Hippocampal formation (tissue), 2 donors: Measurements from ENCODE around the gene HOXA2.

Experiments
- DNase-seq, 2 donors: peaks; one replicate each; lab custom pipeline; 2025; lab: John Stamatoyannopoulos, UW

HOXA2 gene

GRCh38 chr7:27098578-27099451, 3.7 kb downstream of the HOXA2 start:
- DNase-seq: no peak

GRCh38 chr7:27097686-27098577, 4.6 kb downstream of the HOXA2 start:
- DNase-seq: no peak

- no peak for DNase-seq
Measured at GRCh38 chr7:27096768-27097514, 5.5 kb downstream of the HOXA2 start.

- no peak for DNase-seq
Measured at GRCh38 chr7:27095897-27096767, 6.4 kb downstream of the HOXA2 start, which contains the start of gene HOXA1. TSS of gene HOXA1 (minus strand) at chr7:27096000. CDS start at chr7:27095912, 88 bp downstream.

GRCh38 chr7:27095050-27095896, 7.2 kb downstream of the HOXA2 start:
- DNase-seq: no peak

- no peak for DNase-seq
Measured at GRCh38 chr7:27094304-27095049, 8.0 kb downstream of the HOXA2 start.

- DNase-seq: no peak
Measured at GRCh38 chr7:27093184-27093895, 9.1 kb downstream of the HOXA2 start.

- no peak for DNase-seq
Measured at GRCh38 chr7:27092819-27093110, 9.7 kb downstream of the HOXA2 start.

GRCh38 chr7:27091941-27092818, 10.3 kb downstream of the HOXA2 start:
- no peak for DNase-seq

- no peak for DNase-seq
Measured at GRCh38 chr7:27091105-27091504, 11.4 kb downstream of the HOXA2 start.

GRCh38 chr7:27088002-27088922, 14.2 kb downstream of the HOXA2 start:
- DNase-seq: no peak

- no peak for DNase-seq
Measured at GRCh38 chr7:27083646-27084045, 18.8 kb downstream of the HOXA2 start.

GRCh38 chr7:27082171-27082570, 20.3 kb downstream of the HOXA2 start:
- no peak for DNase-seq

- no peak for DNase-seq
Measured at GRCh38 chr7:27080844-27081436, 21.5 kb downstream of the HOXA2 start.

- DNase-seq: no peak
Measured at GRCh38 chr7:27079234-27079975, 23.1 kb downstream of the HOXA2 start.
